Neural progenitor cell (in vitro differentiated cells): ENCODE results near the gene GABRG3. TPM values are rescaled to one million over a fixed set of nuclear protein-coding genes. Genes with fewer than 3 reads are reported as not detected.

Experiments
- DNase-seq: peaks from one replicate; pipeline ENCODE4 v3.0.0-alpha.2; 2016; ENCODE audit warnings: low spot score
- H2AFZ ChIP-seq: fragments of 200-600 bp; sonication (generic); replicated peaks from 2 replicates; pipeline ENCODE4 v1.6.1; 2016; ENCODE audit warnings: antibody characterized with exemption
- H3F3A ChIP-seq: fragments of 200-600 bp; sonication (generic); 2 replicates; pipeline ENCODE4 v1.6.1; 2016; ENCODE audit warnings: antibody characterized with exemption, low read depth
- H3K27ac ChIP-seq: fragments of 200-600 bp; sonication (generic); 2 replicates; pipeline ENCODE4 v1.5.1; 2016; ENCODE audit warnings: mild to moderate bottlenecking
- H3K27me3 ChIP-seq: fragments of 200-600 bp; sonication (generic); 2 replicates; pipeline ENCODE4 v1.6.1; 2016; ENCODE audit warnings: mild to moderate bottlenecking, moderate library complexity
- H3K36me3 ChIP-seq: fragments of 200-600 bp; sonication (generic); 2 replicates; pipeline ENCODE4 v1.5.1; 2016
- H3K4me1 ChIP-seq: fragments of 200-600 bp; sonication (generic); 2 replicates; pipeline ENCODE4 v1.6.1; 2016; ENCODE audit warnings: mixed run types
- H3K4me2 ChIP-seq: fragments of 200-600 bp; sonication (generic); 2 replicates; pipeline ENCODE4 v1.6.1; 2016
- H3K4me3 ChIP-seq: fragments of 200-600 bp; sonication (generic); 2 replicates; pipeline ENCODE4 v1.5.1; 2016
- H3K79me2 ChIP-seq: fragments of 200-600 bp; sonication (generic); 2 replicates; pipeline ENCODE4 v1.6.1; 2016; ENCODE audit warnings: low read depth
- H3K9ac ChIP-seq: fragments of 200-600 bp; sonication (generic); 2 replicates; pipeline ENCODE4 v1.6.1; 2016
- H3K9me3 ChIP-seq: fragments of 200-600 bp; sonication (generic); 2 replicates; pipeline ENCODE4 v1.5.1; 2016; ENCODE audit warnings: low read depth
- H4K20me1 ChIP-seq: fragments of 200-600 bp; sonication (generic); 2 replicates; pipeline ENCODE4 v1.6.1; 2016; ENCODE audit warnings: low read depth
- H3K27ac Mint-ChIP-seq: 3 replicates; pipeline ENCODE4 v1.8.0; 2021; ENCODE audit warnings: mixed read lengths
- H3K27me3 Mint-ChIP-seq: 2 replicates; pipeline ENCODE4 v1.8.0; 2022; ENCODE audit warnings: low read depth, mild to moderate bottlenecking, inconsistent platforms, moderate library complexity, mixed read lengths; ENCODE audit not compliant: insufficient read depth
- H3K36me3 Mint-ChIP-seq: 3 replicates; pipeline ENCODE4 v1.8.0; 2021; ENCODE audit warnings: mixed read lengths
- H3K4me1 Mint-ChIP-seq: 3 replicates; pipeline ENCODE4 v1.8.0; 2021; ENCODE audit warnings: mixed read lengths
- H3K4me3 Mint-ChIP-seq: 3 replicates; pipeline ENCODE4 v1.8.0; 2021; ENCODE audit warnings: mild to moderate bottlenecking, moderate library complexity, mixed read lengths
- H3K9me3 Mint-ChIP-seq: 3 replicates; pipeline ENCODE4 v1.8.0; 2020; ENCODE audit warnings: mixed read lengths
- CTCF ChIP-seq: fragments of 200-600 bp; sonication (generic); IDR thresholded peaks from 2 replicates; pipeline ENCODE4 v1.5.1; 2017; ENCODE audit warnings: antibody characterized with exemption, mild to moderate bottlenecking
- EZH2 ChIP-seq: fragments of 200-600 bp; sonication (generic); IDR thresholded peaks from 2 replicates; pipeline ENCODE4 v1.6.1; 2017; ENCODE audit warnings: antibody characterized with exemption, mild to moderate bottlenecking, moderate library complexity
- EZH2phosphoT487 ChIP-seq: fragments of 200-600 bp; sonication (generic); IDR thresholded peaks from 2 replicates; pipeline ENCODE4 v1.6.1; 2017; ENCODE audit warnings: antibody characterized with exemption
- total RNA-seq: library from RNA; depleted of rRNA; stranded (reverse); fragments of >200 nt; gene quantifications from 2 replicates; pipeline ENCODE4 v1.2.3, GENCODE V29; 2015; ENCODE audit warnings: low replicate concordance

Gene GABRG3
- total RNA-seq, 1 donor from 2014 or later = 3.4 TPM

GRCh38 chr15:26935322-26935721 lies 35.7 kb upstream of the GABRG3 start:
- Histone ChIP-seq H2AFZ (no peak overlapping the region), H4K20me1 (no peaks in the 10 kb centered on the region), H3K4me3 (no peak overlapping the region), H3F3A (no peaks in the 10 kb centered on the region), H3K9me3 (no peaks in the 10 kb centered on the region), H3K4me2 (no peak overlapping the region), H3K9ac (no peak overlapping the region), H3K4me1 (no peaks in the 10 kb centered on the region), H3K36me3 (no peaks in the 10 kb centered on the region), H3K79me2 (no peaks in the 10 kb centered on the region), H3K27ac (no peak overlapping the region), H3K27me3 (no peaks in the 10 kb centered on the region)
- Mint-ChIP-seq H3K4me3 (no peak overlapping the region), H3K9me3 (no peaks in the 10 kb centered on the region), H3K36me3 (no peaks in the 10 kb centered on the region), H3K27me3 (peaks cover 4% of the 10 kb centered on the region), H3K4me1 (peaks cover 9% of the 10 kb centered on the region), H3K27ac (no peak overlapping the region)
- DNase-seq = no peak
- no peak for TF ChIP-seq EZH2
- TF ChIP-seq CTCF = no peak
- TF ChIP-seq EZH2phosphoT487 = no peak

GRCh38 chr15:26936502-26936901 lies 34.5 kb upstream of the GABRG3 start:
- no peak for DNase-seq
- H3K4me2 ChIP-seq = no peak overlapping the region
- peaks cover 4% of the 10 kb centered on the region for H3K27me3 Mint-ChIP-seq
- no peaks in the 10 kb centered on the region for H3K27me3 ChIP-seq
- no peak overlapping the region for H3K4me3 ChIP-seq
- no peaks in the 10 kb centered on the region for H3F3A ChIP-seq
- H4K20me1 ChIP-seq = no peaks in the 10 kb centered on the region
- TF ChIP-seq EZH2phosphoT487 (no peak), EZH2 (no peak), CTCF (no peak)
- H2AFZ ChIP-seq = no peak overlapping the region
- H3K27ac Mint-ChIP-seq = no peak overlapping the region
- H3K4me3 Mint-ChIP-seq = no peak overlapping the region
- H3K27ac ChIP-seq = no peak overlapping the region
- no peaks in the 10 kb centered on the region for H3K9me3 ChIP-seq
- no peaks in the 10 kb centered on the region for H3K36me3 ChIP-seq
- no peak overlapping the region for H3K9ac ChIP-seq
- H3K79me2 ChIP-seq = no peaks in the 10 kb centered on the region
- H3K36me3 Mint-ChIP-seq = no peaks in the 10 kb centered on the region
- H3K9me3 Mint-ChIP-seq = no peaks in the 10 kb centered on the region
- peaks cover 9% of the 10 kb centered on the region for H3K4me1 Mint-ChIP-seq
- no peaks in the 10 kb centered on the region for H3K4me1 ChIP-seq

GRCh38 chr15:26937134-26937533 lies 33.8 kb upstream of the GABRG3 start:
- no peak overlapping the region for H3K4me3 ChIP-seq
- H4K20me1 ChIP-seq = no peaks in the 10 kb centered on the region
- H3K36me3 ChIP-seq = no peaks in the 10 kb centered on the region
- no peaks in the 10 kb centered on the region for H3K27me3 ChIP-seq
- no peak overlapping the region for H3K27ac Mint-ChIP-seq
- H3K36me3 Mint-ChIP-seq = no peaks in the 10 kb centered on the region
- no peak overlapping the region for H3K4me2 ChIP-seq
- H3F3A ChIP-seq = no peaks in the 10 kb centered on the region
- H3K79me2 ChIP-seq = no peaks in the 10 kb centered on the region
- H3K9me3 ChIP-seq = no peaks in the 10 kb centered on the region
- no peak for TF ChIP-seq CTCF
- TF ChIP-seq EZH2phosphoT487 = no peak
- no peak for TF ChIP-seq EZH2
- H3K4me3 Mint-ChIP-seq = no peak overlapping the region
- H3K9ac ChIP-seq = no peak overlapping the region
- peaks cover 4% of the 10 kb centered on the region for H3K27me3 Mint-ChIP-seq
- H3K27ac ChIP-seq = no peak overlapping the region
- H3K4me1 Mint-ChIP-seq = peaks cover 9% of the 10 kb centered on the region
- no peak overlapping the region for H2AFZ ChIP-seq
- no peak for DNase-seq
- H3K9me3 Mint-ChIP-seq = no peaks in the 10 kb centered on the region
- H3K4me1 ChIP-seq = no peaks in the 10 kb centered on the region
